Ovary (tissue), 3 donors: Measurements from ENCODE around the gene TEKT3.

Experiments used
- CTCF ChIP-seq, 3 donors: fragments of 450-650 bp in 2 of 3; fragments of 200-600 bp in 1 of 3; IDR thresholded peaks; one replicate each; pipeline versions ENCODE4 v1.5.1 to v1.8.0; 2016 to 2022; ENCODE audit warnings: antibody characterized with exemption in 3 of 3, mild to moderate bottlenecking in 1 of 3
- EP300 ChIP-seq: sonication (generic); formaldehyde crosslinking; IDR thresholded peaks from one replicate; pipeline ENCODE4 v1.6.1; 2017; ENCODE audit warnings: antibody characterized with exemption
- POLR2A ChIP-seq: fragments of 450-650 bp; IDR thresholded peaks from one replicate; pipeline ENCODE4 v1.6.1; 2017; ENCODE audit warnings: antibody characterized with exemption, mild to moderate bottlenecking, moderate library complexity
- donor health status: DM: no; HTN: no; CAD: no.

- TF ChIP-seq CTCF (IDR thresholded peaks at IDR 0.05): no peak
- TF ChIP-seq POLR2A: no peak
- TF ChIP-seq EP300: no peak
Observed at GRCh38 chr17:15278380-15278779, 63.0 kb downstream of the TEKT3 start.
